MG63 (cell line): ENCODE measurements around the gene TBC1D3B. TPM values are rescaled to one million over a fixed set of nuclear protein-coding genes. Genes with fewer than 3 reads are reported as not detected.

Experiments used
- DNase-seq: peaks from one replicate; pipeline ENCODE4 v3.0.0-alpha.2; 2020
- H3K27me3 ChIP-seq: fragments of 250-450 bp; sonication (Bioruptor Pico); 2 replicates; pipeline ENCODE4 v1.5.1; 2020; ENCODE audit warnings: mild to moderate bottlenecking, moderate library complexity
- H3K36me3 ChIP-seq: fragments of 250-450 bp; sonication (Bioruptor Pico); 2 replicates; pipeline ENCODE4 v1.5.1; 2020; ENCODE audit warnings: mild to moderate bottlenecking, moderate library complexity
- H3K4me3 ChIP-seq: fragments of 250-450 bp; sonication (Bioruptor Pico); 2 replicates; pipeline ENCODE4 v1.5.1; 2020; ENCODE audit warnings: mild to moderate bottlenecking, moderate library complexity
- H3K9me3 ChIP-seq: fragments of 250-450 bp; sonication (Bioruptor Pico); 2 replicates; pipeline ENCODE4 v1.5.1; 2020; ENCODE audit warnings: mild to moderate bottlenecking, moderate library complexity
- total RNA-seq: library from RNA; depleted of rRNA; stranded (reverse); fragments of >200 nt; shearing (Covaris generic); gene quantifications from 2 replicates; pipeline ENCODE4 v1.2.3, GENCODE V29; 2014; ENCODE audit warnings: low replicate concordance

TBC1D3B gene
- total RNA-seq, 1 experiment from 2014 or later = not detected

- DNase-seq = peak; percentile 47
- Histone ChIP-seq H3K9me3 (no peaks in the 10 kb centered on the region), H3K4me3 (no peak overlapping the region; the same call in 1 of the 2 replicates), H3K27me3 (peaks cover 10% of the 10 kb centered on the region), H3K36me3 (no peaks in the 10 kb centered on the region)
Observed at GRCh38 chr17:36148559-36149295, 27.7 kb downstream of the TBC1D3B start.

GRCh38 chr17:36147601-36148000, 28.8 kb downstream of the TBC1D3B start:
- no peak overlapping the region for H3K4me3 ChIP-seq

GRCh38 chr17:36144981-36145729, 31.3 kb downstream of the TBC1D3B start:
- no peak overlapping the region for H3K4me3 ChIP-seq
- no peaks in the 10 kb centered on the region for H3K36me3 ChIP-seq
- peaks cover 2% of the 10 kb centered on the region; the same call in 1 of the 2 replicates for H3K27me3 ChIP-seq
- no peaks in the 10 kb centered on the region for H3K9me3 ChIP-seq
- no peak for DNase-seq

More at GRCh38 chr17:36147601-36148000, 28.8 kb downstream of the TBC1D3B start:
- no peak for DNase-seq
- Histone ChIP-seq H3K9me3 (no peaks in the 10 kb centered on the region), H3K36me3 (no peaks in the 10 kb centered on the region), H3K27me3 (peaks cover 10% of the 10 kb centered on the region)

- Histone ChIP-seq H3K36me3 (no peaks in the 10 kb centered on the region), H3K9me3 (no peaks in the 10 kb centered on the region), H3K27me3 (peaks cover 2% of the 10 kb centered on the region; the same call in 1 of the 2 replicates), H3K4me3 (no peak overlapping the region)
- DNase-seq = no peak
Observed at GRCh38 chr17:36144014-36144413, 32.4 kb downstream of the TBC1D3B start.

- H3K4me3 ChIP-seq = no peak overlapping the region
- H3K27me3 ChIP-seq = peaks cover 2% of the 10 kb centered on the region; the same call in 1 of the 2 replicates
- DNase-seq = no peak
- no peaks in the 10 kb centered on the region for H3K9me3 ChIP-seq
- no peaks in the 10 kb centered on the region for H3K36me3 ChIP-seq
Observed at GRCh38 chr17:36142806-36143205, 33.6 kb downstream of the TBC1D3B start.

GRCh38 chr17:36142235-36142634, 34.2 kb downstream of the TBC1D3B start:
- DNase-seq = no peak
- peaks cover 2% of the 10 kb centered on the region; the same call in 1 of the 2 replicates for H3K27me3 ChIP-seq
- H3K9me3 ChIP-seq = no peaks in the 10 kb centered on the region
- H3K36me3 ChIP-seq = no peaks in the 10 kb centered on the region
- H3K4me3 ChIP-seq = no peak overlapping the region

GRCh38 chr17:36136439-36136838, 40.0 kb downstream of the TBC1D3B start:
- no peak for DNase-seq
- no peaks in the 10 kb centered on the region for H3K9me3 ChIP-seq
- H3K27me3 ChIP-seq = no peaks in the 10 kb centered on the region
- H3K36me3 ChIP-seq = no peaks in the 10 kb centered on the region
- no peak overlapping the region for H3K4me3 ChIP-seq

GRCh38 chr17:36136036-36136435, 40.4 kb downstream of the TBC1D3B start:
- H3K27me3 ChIP-seq = no peaks in the 10 kb centered on the region
- no peak overlapping the region for H3K4me3 ChIP-seq
- no peaks in the 10 kb centered on the region for H3K9me3 ChIP-seq
- no peaks in the 10 kb centered on the region for H3K36me3 ChIP-seq
- DNase-seq = no peak

GRCh38 chr17:36135465-36135864, 41.0 kb downstream of the TBC1D3B start:
- no peak overlapping the region for H3K4me3 ChIP-seq
- H3K9me3 ChIP-seq = no peaks in the 10 kb centered on the region
- H3K36me3 ChIP-seq = no peaks in the 10 kb centered on the region
- DNase-seq = no peak
- H3K27me3 ChIP-seq = no peaks in the 10 kb centered on the region

GRCh38 chr17:36133602-36134236, 42.7 kb downstream of the TBC1D3B start:
- H3K4me3 ChIP-seq = no peak overlapping the region
- H3K9me3 ChIP-seq = no peaks in the 10 kb centered on the region
- no peak for DNase-seq
- H3K27me3 ChIP-seq = no peaks in the 10 kb centered on the region
- no peaks in the 10 kb centered on the region for H3K36me3 ChIP-seq

GRCh38 chr17:36132421-36132831, 44.0 kb downstream of the TBC1D3B start:
- no peaks in the 10 kb centered on the region for H3K36me3 ChIP-seq
- no peaks in the 10 kb centered on the region for H3K9me3 ChIP-seq
- no peak for DNase-seq
- H3K27me3 ChIP-seq = no peaks in the 10 kb centered on the region
- H3K4me3 ChIP-seq = no peak overlapping the region

- no peaks in the 10 kb centered on the region for H3K27me3 ChIP-seq
- H3K36me3 ChIP-seq = no peaks in the 10 kb centered on the region
- no peak for DNase-seq
- H3K4me3 ChIP-seq = no peak overlapping the region; the same call in 1 of the 2 replicates
- H3K9me3 ChIP-seq = no peaks in the 10 kb centered on the region
Observed at GRCh38 chr17:36131931-36132330, 44.5 kb downstream of the TBC1D3B start.

- no peaks in the 10 kb centered on the region for H3K36me3 ChIP-seq
- H3K27me3 ChIP-seq = no peaks in the 10 kb centered on the region
- no peaks in the 10 kb centered on the region for H3K9me3 ChIP-seq
- H3K4me3 ChIP-seq = no peak overlapping the region; the same call in 1 of the 2 replicates
- no peak for DNase-seq
Observed at GRCh38 chr17:36131421-36131820, 45.0 kb downstream of the TBC1D3B start.

GRCh38 chr17:36130346-36130745, 46.1 kb downstream of the TBC1D3B start:
- Histone ChIP-seq H3K4me3 (no peak overlapping the region), H3K9me3 (peaks cover 2% of the 10 kb centered on the region; the same call in 1 of the 2 replicates), H3K36me3 (no peaks in the 10 kb centered on the region), H3K27me3 (no peaks in the 10 kb centered on the region)
- no peak for DNase-seq

GRCh38 chr17:36129616-36130015, 46.8 kb downstream of the TBC1D3B start:
- no peak for DNase-seq
- Histone ChIP-seq H3K9me3 (peaks cover 2% of the 10 kb centered on the region; the same call in 1 of the 2 replicates), H3K4me3 (no peak overlapping the region), H3K27me3 (no peaks in the 10 kb centered on the region), H3K36me3 (no peaks in the 10 kb centered on the region)

- Histone ChIP-seq H3K36me3 (no peaks in the 10 kb centered on the region), H3K4me3 (no peak overlapping the region), H3K27me3 (no peaks in the 10 kb centered on the region), H3K9me3 (peaks cover 2% of the 10 kb centered on the region; the same call in 1 of the 2 replicates)
- DNase-seq = no peak
Observed at GRCh38 chr17:36128411-36128978, 47.9 kb downstream of the TBC1D3B start.

GRCh38 chr17:36127911-36128310, 48.5 kb downstream of the TBC1D3B start:
- DNase-seq = no peak
- Histone ChIP-seq H3K27me3 (no peaks in the 10 kb centered on the region), H3K4me3 (no peak overlapping the region), H3K36me3 (no peaks in the 10 kb centered on the region), H3K9me3 (peaks cover 2% of the 10 kb centered on the region; the same call in 1 of the 2 replicates)
